Measurements from ENCODE around the gene LDLRAD3. TPM values are rescaled to one million over a fixed set of nuclear protein-coding genes. Genes with fewer than 3 reads are reported as not detected.

The LDLRAD3 gene
- total RNA-seq, 1 experiment from 2014 or later, result 4.5 TPM

GRCh38 chr11:35980686-35981390, 37.0 kb downstream of the LDLRAD3 start:
- in situ Hi-C loops (cut with HindIII; ENCODE audit: low sequenced_read_pairs), result no loop called here

DNA sequence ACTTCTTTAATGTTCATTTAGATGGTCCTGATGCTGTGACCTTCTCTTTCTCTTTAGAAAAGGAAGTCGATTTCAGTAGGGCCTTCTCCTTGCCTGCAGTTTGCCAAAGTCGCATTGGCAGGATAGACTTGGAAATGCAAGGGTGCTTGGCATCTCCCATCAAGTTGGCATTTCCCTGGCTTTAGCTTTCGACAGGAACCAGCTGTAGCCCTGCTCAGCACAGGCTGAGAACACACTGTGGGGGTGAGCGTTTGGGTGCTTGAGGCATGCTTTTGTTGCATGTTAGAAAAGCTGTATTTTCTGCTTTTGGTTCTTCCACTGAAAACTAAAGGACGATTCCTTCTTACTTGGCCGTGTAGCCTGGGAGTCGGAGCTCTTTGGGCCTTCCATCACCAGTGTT, 37.7 kb downstream of the LDLRAD3 start:
- DNase-seq (ENCODE audit: low spot score), result peak; percentile 90
- in situ Hi-C loops (cut with HindIII; ENCODE audit: low sequenced_read_pairs), result no loop called here

More at GRCh38 chr11:35980686-35981390, 37.0 kb downstream of the LDLRAD3 start:
- DNase-seq (ENCODE audit: low spot score), result no peak

GRCh38 chr11:35982061-35982460, 38.2 kb downstream of the LDLRAD3 start:
- in situ Hi-C loops (cut with HindIII; ENCODE audit: low sequenced_read_pairs), result no loop called here
- DNase-seq (ENCODE audit: low spot score), result peak; percentile 96

- DNase-seq (ENCODE audit: low spot score), result no peak
- in situ Hi-C loops (cut with HindIII; ENCODE audit: low sequenced_read_pairs), result no loop called here
Observed at GRCh38 chr11:35983981-35984380, 40.1 kb downstream of the LDLRAD3 start.

DNA sequence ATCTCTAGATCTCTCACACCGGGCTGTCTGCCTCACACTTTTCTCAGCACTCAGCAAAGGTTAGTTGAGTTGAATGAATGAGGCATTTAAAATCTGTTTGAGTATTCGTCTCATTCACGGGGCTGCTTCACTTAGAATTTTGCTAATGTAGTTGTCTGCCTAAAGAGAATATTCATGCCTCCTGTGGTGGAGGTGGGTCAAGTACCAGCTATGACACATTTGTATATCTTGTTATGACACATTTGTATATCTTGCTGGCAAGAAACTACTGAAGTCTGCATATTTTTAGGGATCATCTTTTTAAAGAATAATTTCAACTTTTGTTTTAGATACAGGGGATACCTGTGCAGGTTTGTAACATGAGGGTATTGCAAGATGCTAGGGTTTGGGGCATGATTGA, 43.1 kb downstream of the LDLRAD3 start:
- in situ Hi-C loops (cut with HindIII; ENCODE audit: low sequenced_read_pairs), result no loop called here
- no peak for DNase-seq (ENCODE audit: low spot score)

GRCh38 chr11:35990170-35990569, 46.3 kb downstream of the LDLRAD3 start:
- in situ Hi-C loops (cut with HindIII; ENCODE audit: low sequenced_read_pairs), result no loop called here
- DNase-seq (ENCODE audit: low spot score), result no peak

DNA sequence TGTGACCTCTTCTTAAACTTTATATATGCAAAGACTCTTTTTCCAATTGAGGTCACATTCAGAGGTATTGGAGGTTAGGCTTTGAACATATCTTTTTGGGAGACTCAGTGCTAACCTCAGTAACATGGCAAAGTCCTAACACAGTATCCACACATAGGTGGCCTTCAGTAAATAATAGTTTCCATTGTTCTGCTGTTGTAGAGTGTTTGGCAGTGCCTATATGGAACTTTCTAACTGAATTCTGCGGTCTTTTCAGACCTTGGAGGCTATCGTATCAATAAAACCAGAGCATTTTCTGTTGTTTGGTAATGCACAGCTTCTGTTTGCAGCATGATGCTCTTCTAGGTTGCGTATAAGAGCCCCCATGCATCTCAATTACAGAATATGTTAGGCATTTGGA, 47.0 kb downstream of the LDLRAD3 start:
- DNase-seq (ENCODE audit: low spot score), result no peak
- in situ Hi-C loops (cut with HindIII; ENCODE audit: low sequenced_read_pairs), result no loop called here

DNA sequence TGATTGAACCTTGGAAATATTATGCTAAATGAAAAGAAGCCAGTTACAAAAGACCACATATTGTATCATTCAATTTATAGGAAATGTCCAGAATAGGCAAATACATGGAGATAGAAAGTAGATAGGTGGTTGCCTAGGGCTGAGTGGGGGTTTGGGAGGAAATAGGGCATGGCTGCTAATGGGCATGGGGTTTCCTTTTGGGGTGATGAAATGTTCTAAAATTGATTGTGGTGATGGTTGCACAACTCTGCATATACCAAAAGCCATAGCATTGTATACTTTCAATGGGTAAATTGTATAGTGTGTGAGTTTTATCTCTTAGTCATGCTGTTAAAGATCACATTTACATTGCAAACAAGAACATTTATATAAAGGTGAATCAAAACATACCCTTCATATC, 48.7 kb downstream of the LDLRAD3 start:
- DNase-seq (ENCODE audit: low spot score), result no peak
- in situ Hi-C loops (cut with HindIII; ENCODE audit: low sequenced_read_pairs), result no loop called here

DNA sequence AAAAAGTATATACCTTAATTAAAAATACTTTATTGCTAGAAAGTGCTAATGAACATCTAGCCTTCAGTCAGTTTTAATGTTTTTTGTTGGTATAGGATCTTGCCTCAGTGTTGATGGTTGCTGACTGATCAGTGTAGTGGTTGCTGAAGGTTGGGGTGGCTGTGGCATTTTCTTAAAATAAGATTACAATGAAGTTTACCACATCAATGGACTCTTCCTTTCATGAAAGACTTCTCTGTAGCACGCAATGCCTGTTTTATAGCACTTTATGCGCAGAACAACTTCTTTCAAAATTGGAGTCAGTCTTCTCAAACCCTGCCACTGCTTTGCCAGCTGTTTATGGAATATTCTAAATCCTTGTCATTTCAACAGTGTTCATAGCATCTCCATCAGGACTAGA, 50.6 kb downstream of the LDLRAD3 start:
- in situ Hi-C loops (cut with HindIII; ENCODE audit: low sequenced_read_pairs), result no loop called here
- DNase-seq (ENCODE audit: low spot score), result no peak

DNA sequence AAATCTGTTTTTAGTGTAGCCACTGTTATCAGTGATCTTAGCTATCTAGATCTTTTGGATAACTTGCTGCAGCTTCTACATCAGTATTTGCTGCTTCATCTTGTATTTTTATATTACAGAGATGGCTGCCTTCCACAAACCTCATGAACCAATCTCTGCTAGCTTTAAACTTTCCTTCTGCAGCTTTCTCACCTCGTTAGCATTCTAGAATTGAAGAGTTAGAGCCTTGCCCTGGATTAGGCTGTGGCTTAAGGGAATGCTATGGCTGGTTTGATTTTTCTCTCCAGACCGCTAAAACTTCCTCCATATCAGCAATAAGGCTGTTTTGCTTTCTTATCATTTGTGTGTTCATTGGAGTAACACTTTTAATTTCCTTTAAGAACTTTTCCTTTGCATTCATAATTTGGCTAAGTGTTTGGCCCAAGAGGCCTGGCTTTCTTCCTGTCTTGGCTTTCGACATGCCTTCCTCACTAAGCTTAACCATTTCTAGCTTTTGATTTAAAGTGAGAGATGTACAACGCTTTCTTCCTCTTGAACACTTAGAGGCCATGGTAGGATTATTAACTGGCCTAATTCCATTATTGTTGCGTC, 51.9 kb downstream of the LDLRAD3 start:
- DNase-seq (ENCODE audit: low spot score), result no peak
- in situ Hi-C loops (cut with HindIII; ENCODE audit: low sequenced_read_pairs), result no loop called here

DNA sequence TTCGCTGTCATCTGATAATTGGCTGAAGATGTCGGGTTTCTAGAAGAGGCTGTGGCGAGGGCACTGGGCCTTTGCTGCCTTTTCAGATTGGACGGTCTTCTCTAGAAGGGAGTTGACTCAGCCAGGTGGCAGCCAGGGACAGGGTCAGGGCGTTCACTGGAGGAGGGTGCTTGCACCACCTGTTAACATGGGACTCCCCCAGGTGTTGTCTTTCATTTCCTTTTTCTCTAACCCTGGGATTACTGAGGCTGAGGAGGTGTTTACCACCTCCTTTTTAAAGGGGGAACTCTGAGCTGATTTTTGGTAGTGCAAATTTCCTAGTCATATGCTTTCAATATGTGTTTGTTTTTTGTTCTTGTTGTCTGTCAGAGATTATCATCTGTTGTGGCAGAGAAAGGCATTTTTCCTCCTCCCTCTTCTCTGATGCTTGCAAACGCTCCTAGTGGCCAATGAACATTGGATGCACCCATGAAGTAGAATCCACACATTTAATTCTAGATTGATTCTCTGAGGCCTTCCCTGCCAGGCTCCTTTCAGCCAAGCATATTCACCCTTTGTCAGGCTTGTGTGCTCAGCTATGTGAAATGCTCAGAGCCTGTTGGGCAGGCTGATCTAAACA, 54.1 kb downstream of the LDLRAD3 start:
- in situ Hi-C loops (cut with HindIII; ENCODE audit: low sequenced_read_pairs), result no loop called here
- DNase-seq (ENCODE audit: low spot score), result no peak

DNA sequence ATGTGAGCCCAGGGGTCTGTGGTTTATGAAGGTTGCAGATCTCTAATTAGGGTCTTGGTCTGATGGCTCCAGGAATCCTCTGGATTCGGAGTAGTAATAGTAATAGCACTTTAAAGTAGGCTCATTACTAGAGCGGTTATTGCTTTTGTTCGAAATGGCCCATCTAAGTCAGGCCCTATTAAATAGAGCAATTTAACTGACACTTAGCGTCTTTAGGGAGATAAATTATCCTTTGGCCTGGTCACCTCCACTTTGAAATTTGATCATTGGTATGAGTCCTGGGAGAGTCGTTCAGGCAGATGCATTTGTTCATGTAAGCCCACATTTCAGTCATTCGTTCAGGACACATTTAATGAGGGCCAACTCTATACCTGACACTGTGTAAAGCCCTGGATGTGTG, 54.8 kb downstream of the LDLRAD3 start:
- in situ Hi-C loops (cut with HindIII; ENCODE audit: low sequenced_read_pairs), result no loop called here
- DNase-seq (ENCODE audit: low spot score), result no peak

DNA sequence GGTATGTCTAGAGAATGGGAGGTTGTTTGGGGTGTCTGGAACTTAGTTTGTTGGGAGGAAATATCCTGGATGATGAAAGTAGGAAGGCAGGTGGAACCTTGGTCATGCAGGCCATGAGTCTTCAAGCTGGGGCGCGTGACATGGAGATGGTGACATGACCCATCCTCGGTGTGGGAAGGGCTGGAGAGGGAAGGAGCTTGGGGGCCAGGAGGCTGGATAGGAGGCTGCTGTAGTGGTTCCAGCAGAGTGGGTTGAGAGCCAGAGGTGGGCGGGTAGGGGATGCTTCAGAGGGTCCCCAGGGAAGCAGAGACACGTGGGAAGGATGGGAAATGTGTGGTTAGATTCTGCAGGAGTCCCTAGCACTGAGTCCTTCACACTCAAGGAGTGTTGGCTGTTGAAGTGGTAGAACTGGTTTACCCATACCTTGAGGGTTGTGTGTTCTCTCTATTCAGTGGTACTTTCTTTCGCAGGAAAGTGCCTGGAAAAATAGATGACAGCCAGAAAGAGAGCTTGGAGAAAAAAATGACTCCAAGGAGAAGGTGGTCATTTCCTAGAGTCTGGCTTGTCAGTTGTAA, 56.8 kb downstream of the LDLRAD3 start:
- DNase-seq (ENCODE audit: low spot score), result no peak
- in situ Hi-C loops (cut with HindIII; ENCODE audit: low sequenced_read_pairs), result no loop called here

- in situ Hi-C loops (cut with HindIII; ENCODE audit: low sequenced_read_pairs), result no loop called here
- no peak for DNase-seq (ENCODE audit: low spot score)
Observed at GRCh38 chr11:36002196-36002595, 58.3 kb downstream of the LDLRAD3 start.

- no peak for DNase-seq (ENCODE audit: low spot score)
Observed at GRCh38 chr11:36002796-36003195, 58.9 kb downstream of the LDLRAD3 start.

GRCh38 chr11:36006556-36006955, 62.7 kb downstream of the LDLRAD3 start:
- DNase-seq (ENCODE audit: low spot score), result no peak
- in situ Hi-C loops (cut with HindIII; ENCODE audit: low sequenced_read_pairs), result no loop called here

More at GRCh38 chr11:36002796-36003195, 58.9 kb downstream of the LDLRAD3 start:
- in situ Hi-C loops (cut with HindIII; ENCODE audit: low sequenced_read_pairs), result no loop called here

GRCh38 chr11:36007127-36007655, 63.3 kb downstream of the LDLRAD3 start:
- in situ Hi-C loops (cut with HindIII; ENCODE audit: low sequenced_read_pairs), result no loop called here
- peak; percentile 51 for DNase-seq (ENCODE audit: low spot score)

GRCh38 chr11:36008584-36008983, 64.7 kb downstream of the LDLRAD3 start:
- no peak for DNase-seq (ENCODE audit: low spot score)
- in situ Hi-C loops (cut with HindIII; ENCODE audit: low sequenced_read_pairs), result no loop called here

DNA sequence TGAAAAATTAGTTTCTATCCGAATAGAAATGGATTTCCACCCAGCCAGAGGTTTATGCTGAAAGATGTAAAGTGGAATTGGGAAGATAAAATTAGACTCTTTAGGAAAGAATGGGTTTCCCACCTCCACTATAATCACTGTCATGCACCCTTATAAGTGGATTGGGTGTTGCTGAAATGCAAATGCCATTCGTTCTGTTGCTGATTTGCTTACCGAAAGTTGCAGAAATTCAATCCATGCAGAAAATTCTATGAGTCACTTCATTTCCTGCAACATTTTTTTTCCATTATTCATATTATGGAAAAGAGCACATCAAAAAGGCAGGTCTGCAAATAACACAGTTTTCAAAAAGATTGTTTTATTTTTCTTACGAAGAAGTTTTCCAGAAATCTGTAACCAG, 65.6 kb downstream of the LDLRAD3 start:
- in situ Hi-C loops (cut with HindIII; ENCODE audit: low sequenced_read_pairs), result no loop called here
- DNase-seq (ENCODE audit: low spot score), result peak; percentile 63

Measured in G401 (cell line).